D721Med (cell line): Measurements from ENCODE around the gene CRYBB1.

Experiments
- DNase-seq: peaks from one replicate; pipeline ENCODE4 v3.0.0; 2011; ENCODE audit warnings: low spot score; ENCODE audit not compliant: insufficient read length
- FAIRE-seq: peaks from 2 replicates; lab custom pipeline; 2011; peaks lifted over from hg19 to GRCh38; lab: Jason Lieb, UNC
- CTCF ChIP-seq: IDR thresholded peaks from 2 replicates; pipeline ENCODE4 v1.5.1; 2012; ENCODE audit warnings: mild to moderate bottlenecking, control low read depth; ENCODE audit not compliant: insufficient read depth; ENCODE audit errors: missing control alignments

Gene CRYBB1

GRCh38 chr22:26621663-26622062 lies 3.8 kb upstream of the CRYBB1 start, which contains the start of gene CRYBA4:
Gene CRYBA4 (plus strand): TSS chr22:26621963. CDS start chr22:26622597, 634 bp downstream.
- no peak for TF ChIP-seq CTCF
- FAIRE-seq (no peak), DNase-seq (no peak)

GRCh38 chr22:26620197-26620596 lies 2.4 kb upstream of the CRYBB1 start:
- TF ChIP-seq CTCF: no peak
- FAIRE-seq (no peak), DNase-seq (no peak)

GRCh38 chr22:26619510-26619909 lies 1.7 kb upstream of the CRYBB1 start:
- TF ChIP-seq CTCF: no peak
- FAIRE-seq: no peak

GRCh38 chr22:26618455-26618854 lies 628 bp upstream of the CRYBB1 start:
- no peak for TF ChIP-seq CTCF
- DNase-seq (no peak), FAIRE-seq (no peak)

More at GRCh38 chr22:26619510-26619909, 1.7 kb upstream of the CRYBB1 start:
- DNase-seq: no peak

GRCh38 chr22:26616650-26617049 lies 1.2 kb downstream of the CRYBB1 start:
- DNase-seq (no peak), FAIRE-seq (no peak)
- no peak for TF ChIP-seq CTCF

- FAIRE-seq (no peak), DNase-seq (no peak)
- TF ChIP-seq CTCF: no peak
These were observed 1.9 kb downstream of the CRYBB1 start for GRCh38 chr22:26615830-26616435.

GRCh38 chr22:26615149-26615548 lies 2.7 kb downstream of the CRYBB1 start:
- FAIRE-seq (no peak), DNase-seq (no peak)
- TF ChIP-seq CTCF: no peak
